TTC549 (cell line): ENCODE measurements around the gene WNK2.

Experiments used
- FAIRE-seq: peaks from 2 replicates; lab custom pipeline; 2012; peaks lifted over from hg19 to GRCh38; lab: Jason Lieb, UNC

WNK2 gene

DNA sequence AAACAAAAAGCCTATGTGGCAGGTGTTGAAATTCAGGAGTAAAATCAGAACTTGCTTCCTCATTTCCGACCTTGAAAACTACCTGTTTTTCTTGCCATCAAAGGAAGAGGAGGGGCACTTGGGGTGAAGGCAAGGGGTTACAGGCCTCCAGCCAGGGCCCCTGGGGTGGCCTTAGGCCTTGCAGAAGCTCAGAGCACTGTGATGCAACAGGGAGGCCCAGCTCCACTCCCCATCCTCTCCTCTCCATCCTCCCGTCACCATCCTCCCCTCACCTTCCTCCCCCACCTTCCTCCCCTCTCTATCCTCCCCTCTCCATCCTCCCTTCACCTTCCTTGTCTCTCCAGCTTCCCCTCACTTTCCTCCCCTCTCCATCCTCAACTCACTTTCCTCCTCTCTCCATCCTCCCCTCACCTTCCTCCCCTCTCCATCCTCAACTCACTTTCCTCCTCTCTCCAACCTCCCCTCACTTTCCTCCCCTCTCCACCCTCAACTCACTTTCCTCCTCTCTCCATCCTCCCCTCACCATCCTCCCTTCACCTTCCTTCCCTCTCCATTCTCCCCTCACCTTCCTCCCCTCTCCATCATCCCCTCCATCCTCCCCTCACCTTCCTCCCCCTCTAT lies 111.6 kb downstream of the WNK2 start:
- FAIRE-seq, result no peak

DNA sequence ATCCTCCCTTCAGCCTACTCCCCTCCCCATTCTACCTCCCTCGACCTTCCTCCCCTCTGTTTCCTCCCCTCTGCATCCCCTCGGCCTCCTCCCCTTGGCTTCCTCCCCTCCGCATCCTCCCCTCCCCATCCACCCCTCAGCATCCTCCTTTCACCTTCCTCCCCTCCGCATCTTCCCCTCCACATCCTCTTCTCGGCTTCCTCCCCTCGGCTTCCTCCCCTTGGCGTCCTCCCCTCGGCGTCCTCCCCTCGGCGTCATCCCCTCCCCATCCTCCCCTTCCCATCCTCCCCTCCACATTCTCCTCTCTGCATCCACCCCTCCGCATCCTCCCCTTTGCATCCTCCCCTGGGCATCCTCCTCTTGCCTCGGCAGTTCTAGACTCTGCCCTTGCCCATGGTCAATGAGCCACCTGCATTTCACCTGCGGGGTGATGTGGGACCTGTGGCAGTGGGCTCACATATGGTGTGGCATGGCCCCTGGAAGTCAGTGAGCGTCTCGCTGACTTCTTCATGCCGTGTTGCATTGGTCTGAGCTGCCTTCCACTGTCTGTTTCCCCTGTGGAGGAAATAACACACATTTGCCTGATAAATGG lies 113.0 kb downstream of the WNK2 start:
- FAIRE-seq, result no peak

DNA sequence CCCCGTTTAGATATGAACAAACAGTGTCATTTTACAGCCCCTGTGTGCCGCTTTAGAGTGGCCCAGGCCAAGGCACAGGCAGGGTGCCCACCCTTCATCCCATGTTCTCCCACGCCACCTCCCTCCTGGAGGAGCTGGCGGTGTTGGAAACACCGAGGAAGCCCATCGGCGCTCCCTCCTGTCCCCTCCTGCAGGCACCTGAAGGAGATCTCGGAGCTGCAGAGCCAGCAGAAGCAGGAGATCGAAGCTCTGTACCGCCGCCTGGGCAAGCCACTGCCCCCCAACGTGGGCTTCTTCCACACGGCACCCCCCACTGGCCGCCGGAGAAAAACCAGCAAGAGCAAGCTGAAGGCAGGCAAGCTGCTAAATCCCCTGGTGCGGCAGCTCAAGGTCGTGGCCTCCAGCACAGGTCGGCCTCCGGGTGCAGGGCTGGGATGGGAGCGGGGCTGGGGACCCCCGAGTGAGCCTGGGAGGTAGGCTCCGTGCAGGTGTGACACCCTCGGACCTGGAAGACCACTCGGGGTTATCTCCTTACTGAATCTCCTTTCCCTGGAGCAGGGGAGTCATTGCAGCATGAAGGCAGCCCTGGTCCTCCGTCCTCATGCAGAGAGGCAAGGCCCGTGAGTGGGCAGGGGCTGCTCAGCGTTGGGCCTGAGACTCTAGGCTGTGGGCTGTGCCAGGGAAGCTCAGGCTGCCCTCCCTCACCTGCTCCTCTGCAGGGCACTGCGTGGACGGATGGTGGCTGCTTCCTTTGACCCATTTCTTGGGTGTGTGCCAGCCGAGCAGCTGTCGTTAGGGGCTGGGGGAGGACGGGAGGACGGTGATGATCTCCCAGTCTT lies 113.9 kb downstream of the WNK2 start:
- FAIRE-seq, result no peak

DNA sequence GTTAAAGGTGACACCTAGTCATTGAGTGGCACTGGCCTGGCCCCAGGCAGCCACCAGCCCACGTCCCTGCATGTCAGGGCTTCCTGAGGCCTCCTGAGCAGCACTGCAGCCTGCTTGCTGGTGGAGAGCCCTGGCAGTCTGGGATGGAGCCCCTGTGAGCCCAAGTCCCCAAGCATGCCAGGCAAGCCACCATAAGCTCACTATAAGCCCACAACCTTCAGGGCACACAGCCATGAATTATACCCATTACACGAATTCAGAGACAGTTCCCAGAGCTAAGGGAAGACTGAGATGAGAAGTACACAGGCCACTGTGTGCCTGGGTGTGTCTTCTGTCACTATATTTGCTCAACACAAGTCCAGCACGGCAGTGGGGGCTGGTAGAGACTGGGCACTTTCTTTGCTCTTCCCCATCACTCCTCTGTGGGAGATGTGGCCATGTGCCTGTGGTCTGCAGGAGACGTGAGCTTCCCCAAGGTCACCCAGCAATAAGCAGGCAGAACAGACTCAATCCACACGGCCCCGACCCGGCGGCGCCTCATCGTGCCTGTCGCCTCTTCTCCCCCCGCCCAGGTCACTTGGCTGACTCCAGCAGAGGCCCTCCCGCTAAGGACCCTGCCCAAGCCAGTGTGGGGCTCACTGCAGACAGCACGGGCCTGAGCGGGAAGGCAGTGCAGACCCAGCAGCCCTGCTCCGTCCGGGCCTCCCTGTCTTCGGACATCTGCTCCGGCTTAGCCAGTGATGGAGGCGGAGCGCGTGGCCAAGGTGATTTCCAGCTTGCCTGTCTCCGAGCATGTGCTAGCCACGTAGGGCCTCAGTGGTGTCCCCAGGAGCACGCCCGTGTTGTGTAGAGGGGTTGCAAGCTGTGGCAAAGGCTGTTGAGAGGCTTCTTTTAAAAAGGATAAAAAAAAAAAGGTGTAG lies 114.8 kb downstream of the WNK2 start:
- FAIRE-seq, result no peak

DNA sequence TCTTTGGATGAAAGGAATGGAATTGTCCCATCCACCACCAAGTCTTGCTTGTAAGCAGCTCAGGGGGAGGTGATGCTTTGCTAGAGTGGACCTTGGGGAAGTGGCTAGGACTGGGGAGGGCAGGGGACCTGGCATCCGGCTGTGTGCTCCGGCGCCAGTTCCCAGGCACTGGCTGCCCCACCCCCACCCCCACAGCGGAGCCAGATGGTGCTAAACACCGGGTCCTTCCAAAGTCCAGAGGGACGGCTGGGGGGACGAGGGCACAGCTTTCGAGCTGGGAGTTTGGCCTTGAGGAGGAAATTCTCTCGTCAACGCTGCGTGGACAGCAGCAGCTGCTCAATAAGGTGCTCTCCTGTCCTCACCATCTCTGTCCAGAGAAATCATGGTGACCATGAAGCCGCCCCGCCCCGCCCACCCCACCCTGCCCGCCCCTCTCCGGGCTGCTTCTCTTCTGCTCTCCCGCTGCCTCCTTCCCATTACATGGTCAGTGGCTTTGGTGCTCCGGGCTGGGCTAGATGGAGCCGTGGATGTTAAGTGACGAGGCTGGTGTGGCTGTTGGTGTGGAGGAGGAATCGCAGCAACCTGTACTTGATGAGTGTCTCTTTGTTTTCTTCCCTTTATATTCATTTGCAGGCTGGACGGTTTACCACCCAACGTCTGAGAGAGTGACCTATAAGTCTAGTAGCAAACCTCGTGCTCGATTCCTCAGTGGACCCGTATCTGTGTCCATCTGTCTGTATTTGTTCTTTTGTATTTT lies 115.7 kb downstream of the WNK2 start:
- FAIRE-seq, result no peak

DNA sequence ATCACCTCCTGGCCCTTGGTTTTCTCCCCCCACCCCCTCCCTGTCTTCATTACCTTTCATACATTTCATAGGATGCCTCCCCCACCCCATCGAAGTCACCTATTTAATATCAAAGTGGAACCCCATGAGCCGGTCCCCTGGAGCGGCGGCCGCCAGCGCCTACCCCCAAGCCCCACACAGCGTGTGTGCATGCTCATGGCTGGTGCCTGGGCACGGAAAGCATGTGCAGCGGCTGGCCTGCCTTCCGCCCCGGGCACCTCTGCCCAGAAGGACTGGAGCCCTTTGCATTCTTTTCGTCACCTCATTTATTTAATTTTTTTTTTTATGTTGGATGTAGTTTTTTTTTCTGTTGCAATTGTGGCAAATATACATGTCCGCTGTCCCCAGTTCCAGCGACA lies 116.2 kb downstream of the WNK2 start:
- FAIRE-seq, result no peak

DNA sequence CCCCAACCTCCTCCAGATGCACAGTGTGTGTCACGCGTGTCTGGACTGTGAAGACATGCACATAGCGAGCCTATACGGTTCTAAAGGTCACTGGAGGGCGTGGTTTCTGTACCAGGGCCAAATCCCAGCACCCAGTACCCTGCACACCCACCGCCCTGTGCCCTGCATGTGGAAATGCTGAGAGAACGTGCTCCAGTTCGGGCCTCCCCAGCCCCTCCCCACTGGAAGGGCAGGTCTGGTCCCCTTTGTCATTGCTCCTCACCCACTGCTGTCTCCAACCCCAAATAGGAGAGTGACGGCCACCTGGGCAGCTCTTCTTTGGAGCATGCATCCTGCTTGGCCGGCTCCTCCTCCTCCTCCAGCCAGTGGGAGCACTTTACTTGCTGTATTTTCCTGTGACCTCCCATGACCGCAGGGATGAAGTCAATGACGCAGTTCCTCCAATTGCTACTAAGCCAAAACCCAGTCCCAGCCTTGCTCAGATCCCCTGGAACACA lies 116.7 kb downstream of the WNK2 start:
- no peak for FAIRE-seq

DNA sequence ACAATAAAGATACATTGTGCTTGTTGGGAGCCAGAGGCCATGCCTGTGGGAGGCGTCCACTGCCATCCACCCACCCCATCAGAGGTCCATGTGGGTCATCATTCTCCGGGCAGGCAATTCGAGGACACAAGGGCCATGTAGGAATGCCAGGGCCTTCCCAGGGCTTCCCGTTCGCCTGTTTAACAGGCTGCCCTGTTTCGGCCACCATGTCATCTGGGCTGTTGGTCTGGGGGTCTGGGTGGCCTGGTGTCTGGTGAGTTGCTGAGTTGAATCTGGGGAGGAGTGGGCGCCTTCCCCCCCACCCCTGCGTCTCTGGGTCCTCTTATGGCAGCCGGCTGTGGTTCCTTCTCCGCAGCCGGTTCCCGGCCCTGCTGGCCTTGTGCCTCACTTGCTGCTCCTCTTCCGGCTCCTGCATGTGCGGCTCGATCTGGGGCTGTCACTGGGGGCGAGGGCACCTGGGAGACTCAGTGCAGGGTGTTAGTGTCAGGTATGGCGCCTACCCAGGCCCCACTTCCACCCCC lies 117.4 kb downstream of the WNK2 start:
- FAIRE-seq, result no peak

DNA sequence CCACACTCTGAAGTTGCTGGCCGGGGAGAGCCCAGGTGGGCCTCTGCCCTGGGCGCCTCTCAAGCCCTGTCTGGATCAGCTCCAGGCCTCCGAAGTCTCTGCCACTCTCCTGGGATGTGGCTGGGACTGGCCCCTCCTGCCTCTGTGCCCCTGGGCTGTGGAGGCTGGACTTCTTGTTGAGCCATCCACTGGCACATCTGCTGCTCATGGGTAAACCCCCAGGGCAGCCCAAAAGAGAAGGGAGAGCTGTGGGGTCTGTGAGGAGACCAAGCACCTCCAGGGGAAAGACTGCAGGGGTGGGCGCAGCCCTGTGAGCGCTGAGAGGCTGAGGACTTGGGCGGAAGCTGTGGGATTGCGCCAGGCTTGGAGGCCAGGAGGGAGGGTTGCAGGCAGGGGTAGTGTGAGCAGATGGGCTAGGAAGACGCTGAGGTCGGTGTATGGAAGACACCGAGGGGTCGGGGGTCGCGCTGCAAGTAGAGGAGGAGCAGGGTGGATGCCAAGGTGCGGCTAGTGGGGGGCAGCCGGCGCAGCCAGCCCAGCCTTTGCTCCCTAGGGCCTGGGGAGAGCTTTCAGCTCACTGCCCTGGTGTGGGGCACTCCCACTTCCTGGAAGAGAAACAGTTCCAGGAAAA lies 118.1 kb downstream of the WNK2 start:
- FAIRE-seq, result no peak

DNA sequence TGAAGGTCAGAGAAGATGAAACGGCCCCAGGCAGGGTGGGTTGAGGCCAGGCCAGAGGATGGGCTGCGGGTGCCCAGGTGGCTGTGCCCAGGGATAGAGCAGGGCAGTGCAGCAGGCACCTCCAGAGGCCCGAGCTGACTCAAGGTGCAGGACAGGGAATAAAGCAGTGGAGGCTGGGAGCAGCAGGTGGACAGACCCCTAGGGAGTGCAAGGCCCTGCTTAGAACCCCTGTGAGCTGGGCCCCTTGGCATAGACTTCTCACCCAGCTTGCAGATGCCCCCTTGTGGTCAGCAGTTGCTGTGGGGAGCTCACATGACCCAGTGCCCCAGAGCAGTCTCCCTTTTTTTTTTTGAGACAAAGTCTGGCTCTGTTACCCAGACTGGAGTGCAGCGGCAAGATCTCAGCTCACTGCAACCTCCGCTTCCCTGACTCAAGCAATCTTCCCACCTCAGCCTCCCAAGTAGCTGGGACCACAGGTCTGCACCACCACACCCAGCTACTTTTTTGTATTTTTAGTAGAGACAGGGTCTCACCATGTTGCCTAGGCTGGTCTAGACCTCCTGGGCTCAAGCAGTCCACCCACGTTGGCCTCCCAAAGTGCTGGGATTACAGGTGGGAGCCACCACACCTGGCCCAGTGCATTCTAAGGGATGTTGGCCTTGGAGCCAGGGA lies 118.8 kb downstream of the WNK2 start:
- FAIRE-seq, result no peak

DNA sequence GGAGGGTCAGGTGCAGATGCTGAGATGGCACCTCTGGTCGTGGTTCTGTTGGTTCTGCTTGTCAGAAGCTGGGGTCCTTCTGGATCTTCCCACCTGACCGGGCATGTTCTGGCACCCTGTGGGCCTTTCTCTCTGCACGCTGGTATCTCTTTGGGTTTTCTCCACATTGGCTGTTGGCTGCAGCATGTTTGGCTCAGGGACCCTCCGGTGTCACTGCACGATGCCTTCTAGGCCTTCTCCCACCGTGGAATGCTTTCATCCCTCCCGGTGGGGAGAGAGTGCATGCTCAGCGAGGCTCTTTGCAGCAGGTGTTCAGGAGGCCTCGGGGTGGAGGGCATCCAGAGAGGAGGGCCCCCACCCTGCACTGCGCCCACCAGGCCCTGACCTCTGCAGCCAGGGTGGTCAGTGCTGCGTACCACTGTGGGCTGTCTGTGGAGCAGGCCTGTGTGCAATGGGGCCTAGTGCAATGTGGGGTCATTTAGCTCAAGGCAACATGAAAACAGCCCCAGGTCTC lies 119.4 kb downstream of the WNK2 start:
- no peak for FAIRE-seq

DNA sequence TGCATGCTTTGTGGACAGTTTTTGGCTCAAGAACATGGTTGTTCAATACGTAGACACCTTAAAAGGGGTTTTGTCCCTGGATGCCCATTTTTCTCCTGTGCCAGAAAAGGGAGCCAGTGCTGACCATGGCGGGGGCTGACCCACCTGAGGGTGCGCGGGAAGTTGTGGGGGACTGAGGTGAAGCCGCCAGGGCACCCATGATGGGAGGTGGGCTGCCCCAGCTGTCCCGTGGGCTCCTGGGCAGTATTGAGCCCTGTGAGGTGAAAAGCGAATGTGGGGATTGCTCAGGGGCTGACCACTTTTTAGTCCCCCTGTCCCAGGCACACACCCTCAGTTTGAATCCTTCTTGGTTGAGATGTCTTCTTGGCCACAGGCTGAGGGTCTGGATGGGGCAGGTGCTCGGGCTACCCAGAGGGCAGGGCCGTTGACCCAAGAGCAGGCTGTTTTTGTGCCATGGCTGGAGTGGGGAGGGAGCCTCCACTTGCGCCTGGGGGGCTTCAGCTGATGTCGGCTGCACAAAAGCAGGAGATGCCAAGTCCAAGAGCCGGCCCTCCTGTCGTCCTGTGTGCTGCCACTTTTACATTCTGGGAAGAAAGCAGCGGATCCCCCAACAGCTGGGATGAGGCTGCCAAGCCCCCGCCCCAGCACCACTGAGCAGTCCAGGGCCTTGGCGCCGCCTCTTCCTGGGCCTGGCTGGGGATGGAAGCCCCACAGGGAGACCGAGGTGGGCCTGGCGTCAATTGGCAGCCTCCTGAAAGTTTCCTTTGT lies 120.1 kb downstream of the WNK2 start:
- FAIRE-seq, result no peak

DNA sequence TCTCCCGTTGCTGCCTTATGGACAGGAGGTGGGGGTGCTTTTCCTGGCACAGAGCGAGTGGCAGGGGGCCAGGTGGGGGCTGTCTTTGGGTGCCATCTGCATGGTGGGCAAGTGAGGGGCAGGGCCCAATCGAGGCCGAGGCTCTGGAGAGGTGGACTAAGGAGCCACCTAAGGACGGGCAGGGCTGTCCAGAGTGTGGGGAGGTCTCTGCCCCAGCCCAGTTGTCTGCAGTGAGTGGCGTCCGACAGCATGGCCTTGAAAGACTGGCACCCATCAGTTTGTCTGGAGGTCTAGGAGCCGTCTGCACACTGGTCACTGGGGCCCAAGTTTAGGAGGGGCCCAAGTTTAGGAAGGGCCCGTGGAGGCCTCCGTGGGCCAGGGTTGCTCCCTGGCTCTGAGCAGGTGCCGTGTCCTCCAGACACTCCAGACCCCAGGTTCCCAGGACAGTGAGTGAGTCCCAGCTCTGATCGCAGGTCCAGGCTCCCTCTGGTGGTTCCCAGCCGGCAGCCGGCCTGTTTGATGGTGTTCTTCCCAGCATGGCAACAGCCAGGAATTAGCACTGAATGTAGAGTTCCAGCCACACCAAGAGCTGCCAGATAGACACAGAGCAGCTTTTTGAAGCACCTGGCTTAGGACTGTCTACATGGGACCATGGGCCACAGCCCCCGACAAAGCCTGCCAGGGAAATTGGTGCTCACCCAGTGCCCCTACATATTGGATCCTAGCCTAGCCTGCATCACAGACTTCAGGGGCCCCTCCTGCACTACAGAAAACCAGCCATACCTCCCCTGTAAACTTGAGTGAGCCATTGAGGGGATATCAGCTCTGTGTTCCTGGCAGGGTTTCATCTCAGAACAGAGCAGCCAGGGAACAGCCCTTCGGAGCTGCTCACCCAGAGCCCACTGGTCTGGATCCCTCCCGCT lies 120.9 kb downstream of the WNK2 start:
- no peak for FAIRE-seq

DNA sequence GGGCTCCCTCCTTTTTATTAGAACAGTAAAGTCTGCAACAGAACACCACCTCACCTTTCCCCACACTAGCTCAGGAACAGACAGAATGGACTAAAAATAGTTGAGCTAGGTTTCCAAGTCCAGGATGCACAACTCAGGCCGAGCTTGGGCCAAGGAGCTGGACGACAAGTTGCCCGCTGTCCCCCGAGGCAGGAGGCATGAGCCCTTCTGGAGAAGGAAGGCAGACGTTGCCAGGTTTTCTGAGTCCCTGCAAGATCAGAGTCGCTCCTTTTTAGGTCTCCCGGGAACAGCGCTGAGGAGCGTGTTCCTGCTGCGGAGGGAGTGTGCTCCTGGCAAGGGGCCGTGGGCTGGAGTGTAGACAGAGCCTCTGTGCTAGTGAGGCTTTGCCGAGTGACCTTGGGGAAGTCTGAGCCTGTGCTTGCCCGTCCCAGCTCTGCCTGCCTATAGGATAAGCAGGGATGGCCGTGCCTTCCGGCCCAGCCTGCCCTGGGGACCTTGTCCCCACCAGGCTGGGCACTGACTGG lies 121.6 kb downstream of the WNK2 start:
- no peak for FAIRE-seq

DNA sequence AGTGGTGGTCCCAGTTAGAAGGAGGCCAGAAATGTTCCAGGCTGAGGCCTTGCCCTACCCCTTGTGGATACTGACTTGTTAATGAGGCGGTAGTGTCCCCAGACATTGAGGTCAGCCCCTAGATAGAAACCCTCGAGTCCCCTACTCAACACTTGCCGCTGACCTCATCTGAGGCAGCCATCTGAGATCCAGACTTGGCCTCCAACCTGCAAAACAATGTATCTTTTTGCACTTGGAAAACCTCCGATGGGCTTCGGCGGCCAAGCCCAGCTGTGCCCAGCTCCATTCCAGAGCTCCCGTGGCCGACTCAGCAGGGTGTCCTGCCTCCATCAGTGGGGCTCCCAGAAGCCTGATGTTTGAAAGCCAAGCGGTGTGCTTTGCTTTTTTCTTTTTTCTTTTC lies 122.1 kb downstream of the WNK2 start:
- FAIRE-seq, result no peak

DNA sequence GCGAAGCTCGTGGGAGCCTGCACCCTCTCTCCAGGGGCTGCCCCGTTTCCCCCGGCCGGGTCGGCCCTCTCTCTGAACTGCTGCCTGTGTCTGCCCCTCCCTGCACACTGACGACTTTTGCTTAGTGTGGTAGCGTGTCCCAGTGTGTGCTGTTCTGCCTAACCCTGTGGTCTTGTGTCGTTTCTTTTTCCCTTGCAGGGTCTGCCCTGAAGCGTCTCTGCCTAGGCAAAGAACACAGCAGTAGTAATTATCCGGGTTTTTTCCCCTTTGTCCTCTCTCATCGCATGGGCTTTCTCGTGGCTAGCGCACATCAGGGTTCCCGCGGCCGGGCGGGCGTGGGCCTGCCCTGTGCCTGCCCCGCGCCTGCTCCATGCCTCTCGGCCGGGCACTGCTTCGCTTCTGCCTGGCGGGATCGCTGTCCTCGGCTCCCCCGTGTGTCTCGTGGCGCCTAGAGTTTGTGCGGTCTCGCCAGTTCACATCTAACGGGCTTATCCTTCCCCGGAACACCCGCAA lies 122.7 kb downstream of the WNK2 start:
- FAIRE-seq, result no peak

DNA sequence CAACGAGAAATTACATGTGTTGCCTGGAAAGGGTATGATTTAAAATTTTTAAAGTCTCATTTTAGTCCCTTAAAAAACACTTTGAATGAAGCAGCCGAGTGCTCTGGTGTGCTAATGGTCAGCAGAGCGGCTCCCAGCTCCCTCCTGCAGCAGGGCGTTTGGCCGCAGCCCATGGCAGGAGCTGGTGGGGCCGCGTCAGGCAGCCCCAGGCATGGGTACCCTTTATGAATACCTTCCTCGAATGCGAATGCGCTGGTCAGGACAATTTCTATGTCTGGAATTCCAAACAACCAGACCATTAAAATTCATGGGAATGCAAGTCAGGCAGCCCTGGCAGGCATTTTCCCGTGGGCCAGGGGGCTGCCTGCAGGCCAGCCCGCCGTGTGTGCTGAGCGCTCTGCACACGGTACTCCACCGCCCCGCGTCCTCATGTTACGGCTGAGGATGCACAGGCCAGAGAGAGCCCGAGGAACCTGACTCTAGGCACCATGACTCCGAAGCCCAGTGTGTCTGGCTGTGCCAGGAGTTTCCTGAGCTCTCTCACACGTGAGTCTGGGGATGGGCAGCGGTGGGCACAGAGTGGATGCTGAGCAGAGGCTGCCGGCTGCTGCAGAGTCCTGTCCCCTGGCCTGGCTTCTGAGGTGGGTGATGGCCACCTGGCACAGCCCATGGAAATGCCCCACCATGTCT lies 123.7 kb downstream of the WNK2 start:
- FAIRE-seq, result no peak
